HCT116 (cell line): ENCODE results near the gene HMCN2.

Experiments
- CEBPB ChIP-seq: IDR thresholded peaks from 2 replicates; pipeline ENCODE4 v1.6.1; 2012; ENCODE audit warnings: low read depth
- EGR1 ChIP-seq: IDR thresholded peaks from 2 replicates; pipeline ENCODE4 v1.6.1; 2012; ENCODE audit warnings: low read depth
- EZH2phosphoT487 ChIP-seq: fragments of 200-600 bp; IDR thresholded peaks from 2 replicates; pipeline ENCODE4 v1.6.1; 2018; ENCODE audit warnings: antibody characterized with exemption, borderline replicate concordance
- JUND ChIP-seq: IDR thresholded peaks from 2 replicates; pipeline ENCODE4 v1.6.1; 2012
- POLR2A ChIP-seq: IDR thresholded peaks from 2 replicates; pipeline ENCODE4 v1.7.0; 2011; ENCODE audit warnings: borderline replicate concordance; ENCODE audit not compliant: insufficient read depth, insufficient read length; ENCODE audit errors: extremely low read depth
- POLR2AphosphoS5 ChIP-seq: IDR thresholded peaks from 2 replicates; pipeline ENCODE4 v1.6.1; 2011; ENCODE audit warnings: mild to moderate bottlenecking, low read depth, low read length, moderate library complexity
- RAD21 ChIP-seq: IDR thresholded peaks from 2 replicates; pipeline ENCODE4 v1.6.1; 2012; ENCODE audit warnings: low read depth, mild to moderate bottlenecking
- SP1 ChIP-seq: IDR thresholded peaks from 2 replicates; pipeline ENCODE4 v1.6.1; 2012; ENCODE audit warnings: low read depth
- TCF7L2 ChIP-seq: IDR thresholded peaks from 2 replicates; pipeline ENCODE4 v1.7.0; 2011; ENCODE audit warnings: borderline replicate concordance, inconsistent platforms; ENCODE audit not compliant: insufficient read depth, insufficient read length; ENCODE audit errors: extremely low read depth
- ZNF274 ChIP-seq: fragments of 200-500 bp; sonication (Bioruptor generic); IDR thresholded peaks from 2 replicates; pipeline ENCODE4 v1.6.1; 2014; ENCODE audit warnings: mild to moderate bottlenecking, low read depth, low read length, inconsistent platforms
- TF ChIP-seq, protein P1 (sequence below), 3 experiments: fragments of 200-600 bp in 1 of 3; sonication (generic) in 1 of 3; IDR thresholded peaks in 2 of 3; conservative IDR thresholded peaks in 1 of 3; 2 replicates each; pipeline ENCODE4 v1.5.1; 2012 to 2017; ENCODE audit warnings: low read depth in 2 of 3, low read length in 2 of 3, antibody characterized with exemption in 1 of 3, borderline replicate concordance in 1 of 3, control low read depth in 1 of 3, mild to moderate bottlenecking in 1 of 3, mixed read lengths in 1 of 3, mixed run types in 1 of 3, moderate library complexity in 1 of 3; ENCODE audit not compliant: insufficient read depth in 1 of 3
- TF ChIP-seq, protein P2 (sequence below): IDR thresholded peaks from 2 replicates; pipeline ENCODE4 v1.6.1; 2012
- TF ChIP-seq, protein P3 (sequence below): IDR thresholded peaks from 2 replicates; pipeline ENCODE4 v1.6.1; 2012; ENCODE audit warnings: low read depth
- TF ChIP-seq, protein P4 (sequence below): IDR thresholded peaks from 2 replicates; pipeline ENCODE4 v1.6.1; 2012

- TF ChIP-seq CEBPB: no peak
- TF ChIP-seq, protein P1, sequence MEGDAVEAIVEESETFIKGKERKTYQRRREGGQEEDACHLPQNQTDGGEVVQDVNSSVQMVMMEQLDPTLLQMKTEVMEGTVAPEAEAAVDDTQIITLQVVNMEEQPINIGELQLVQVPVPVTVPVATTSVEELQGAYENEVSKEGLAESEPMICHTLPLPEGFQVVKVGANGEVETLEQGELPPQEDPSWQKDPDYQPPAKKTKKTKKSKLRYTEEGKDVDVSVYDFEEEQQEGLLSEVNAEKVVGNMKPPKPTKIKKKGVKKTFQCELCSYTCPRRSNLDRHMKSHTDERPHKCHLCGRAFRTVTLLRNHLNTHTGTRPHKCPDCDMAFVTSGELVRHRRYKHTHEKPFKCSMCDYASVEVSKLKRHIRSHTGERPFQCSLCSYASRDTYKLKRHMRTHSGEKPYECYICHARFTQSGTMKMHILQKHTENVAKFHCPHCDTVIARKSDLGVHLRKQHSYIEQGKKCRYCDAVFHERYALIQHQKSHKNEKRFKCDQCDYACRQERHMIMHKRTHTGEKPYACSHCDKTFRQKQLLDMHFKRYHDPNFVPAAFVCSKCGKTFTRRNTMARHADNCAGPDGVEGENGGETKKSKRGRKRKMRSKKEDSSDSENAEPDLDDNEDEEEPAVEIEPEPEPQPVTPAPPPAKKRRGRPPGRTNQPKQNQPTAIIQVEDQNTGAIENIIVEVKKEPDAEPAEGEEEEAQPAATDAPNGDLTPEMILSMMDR (IDR thresholded peaks at IDR 0.05 in 2 of 3, conservative IDR thresholded peaks at IDR 0.05 in 1 of 3; ENCODE audit: borderline replicate concordance in 1 of 3, insufficient read depth in 1 of 3, low read depth in 2 of 3, low read length in 2 of 3): no peak
- TF ChIP-seq POLR2AphosphoS5: no peak
- TF ChIP-seq RAD21: no peak
- TF ChIP-seq, protein P2, sequence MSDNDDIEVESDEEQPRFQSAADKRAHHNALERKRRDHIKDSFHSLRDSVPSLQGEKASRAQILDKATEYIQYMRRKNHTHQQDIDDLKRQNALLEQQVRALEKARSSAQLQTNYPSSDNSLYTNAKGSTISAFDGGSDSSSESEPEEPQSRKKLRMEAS: no peak
- TF ChIP-seq, protein P3, sequence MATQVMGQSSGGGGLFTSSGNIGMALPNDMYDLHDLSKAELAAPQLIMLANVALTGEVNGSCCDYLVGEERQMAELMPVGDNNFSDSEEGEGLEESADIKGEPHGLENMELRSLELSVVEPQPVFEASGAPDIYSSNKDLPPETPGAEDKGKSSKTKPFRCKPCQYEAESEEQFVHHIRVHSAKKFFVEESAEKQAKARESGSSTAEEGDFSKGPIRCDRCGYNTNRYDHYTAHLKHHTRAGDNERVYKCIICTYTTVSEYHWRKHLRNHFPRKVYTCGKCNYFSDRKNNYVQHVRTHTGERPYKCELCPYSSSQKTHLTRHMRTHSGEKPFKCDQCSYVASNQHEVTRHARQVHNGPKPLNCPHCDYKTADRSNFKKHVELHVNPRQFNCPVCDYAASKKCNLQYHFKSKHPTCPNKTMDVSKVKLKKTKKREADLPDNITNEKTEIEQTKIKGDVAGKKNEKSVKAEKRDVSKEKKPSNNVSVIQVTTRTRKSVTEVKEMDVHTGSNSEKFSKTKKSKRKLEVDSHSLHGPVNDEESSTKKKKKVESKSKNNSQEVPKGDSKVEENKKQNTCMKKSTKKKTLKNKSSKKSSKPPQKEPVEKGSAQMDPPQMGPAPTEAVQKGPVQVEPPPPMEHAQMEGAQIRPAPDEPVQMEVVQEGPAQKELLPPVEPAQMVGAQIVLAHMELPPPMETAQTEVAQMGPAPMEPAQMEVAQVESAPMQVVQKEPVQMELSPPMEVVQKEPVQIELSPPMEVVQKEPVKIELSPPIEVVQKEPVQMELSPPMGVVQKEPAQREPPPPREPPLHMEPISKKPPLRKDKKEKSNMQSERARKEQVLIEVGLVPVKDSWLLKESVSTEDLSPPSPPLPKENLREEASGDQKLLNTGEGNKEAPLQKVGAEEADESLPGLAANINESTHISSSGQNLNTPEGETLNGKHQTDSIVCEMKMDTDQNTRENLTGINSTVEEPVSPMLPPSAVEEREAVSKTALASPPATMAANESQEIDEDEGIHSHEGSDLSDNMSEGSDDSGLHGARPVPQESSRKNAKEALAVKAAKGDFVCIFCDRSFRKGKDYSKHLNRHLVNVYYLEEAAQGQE: no peak
- TF ChIP-seq SP1: no peak
- TF ChIP-seq EGR1: no peak
- TF ChIP-seq JUND: no peak
- TF ChIP-seq EZH2phosphoT487: no peak
- TF ChIP-seq POLR2A: no peak
- TF ChIP-seq TCF7L2: no peak
- TF ChIP-seq ZNF274: no peak
- TF ChIP-seq, protein P4, sequence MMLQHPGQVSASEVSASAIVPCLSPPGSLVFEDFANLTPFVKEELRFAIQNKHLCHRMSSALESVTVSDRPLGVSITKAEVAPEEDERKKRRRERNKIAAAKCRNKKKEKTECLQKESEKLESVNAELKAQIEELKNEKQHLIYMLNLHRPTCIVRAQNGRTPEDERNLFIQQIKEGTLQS: no peak
Measured at GRCh38 chr9:130446101-130446861, 180.7 kb downstream of the HMCN2 start.
